Type B pancreatic cell (in vitro differentiated cells): Measurements from ENCODE around the gene CLK2. TPM values are rescaled to one million over a fixed set of nuclear protein-coding genes. Genes with fewer than 3 reads are reported as not detected.
A peak's percentile ranks its signal among the peaks of the same experiment; 100 is the strongest.

Experiments
- DNase-seq: peaks from one replicate; pipeline ENCODE4 v3.0.0; 2021; ENCODE audit warnings: mixed read lengths; ENCODE audit not compliant: unreplicated experiment; ENCODE audit errors: extremely low spot score
- H3K27ac Mint-ChIP-seq: 2 replicates; pipeline ENCODE4 v1.8.0; 2021; ENCODE audit warnings: mild to moderate bottlenecking, mixed read lengths
- H3K27me3 Mint-ChIP-seq: 2 replicates; pipeline ENCODE4 v1.8.0; 2021; ENCODE audit warnings: mixed read lengths
- H3K36me3 Mint-ChIP-seq: 2 replicates; pipeline ENCODE4 v1.8.0; 2021; ENCODE audit warnings: mixed read lengths
- H3K4me1 Mint-ChIP-seq: one replicate; pipeline ENCODE4 v1.8.0; 2021; ENCODE audit warnings: mixed read lengths; ENCODE audit not compliant: unreplicated experiment
- H3K4me3 Mint-ChIP-seq: 2 replicates; pipeline ENCODE4 v1.8.0; 2021; ENCODE audit warnings: mild to moderate bottlenecking, mixed read lengths
- H3K9me3 Mint-ChIP-seq: 2 replicates; pipeline ENCODE4 v1.8.0; 2021; ENCODE audit warnings: mixed read lengths
- CTCF ChIP-seq: fragments of 200-600 bp; sonication (generic); conservative IDR thresholded peaks from 2 replicates; pipeline ENCODE4 v1.5.0; 2021; ENCODE audit warnings: antibody characterized with exemption, mild to moderate bottlenecking
- total RNA-seq: library from RNA; stranded (reverse); gene quantifications from 2 replicates; pipeline ENCODE4 v1.2.1, GENCODE V29; 2021; ENCODE audit warnings: low replicate concordance

Gene CLK2
- total RNA-seq, 1 donor from 2014 or later, result 96.8 TPM

DNA sequence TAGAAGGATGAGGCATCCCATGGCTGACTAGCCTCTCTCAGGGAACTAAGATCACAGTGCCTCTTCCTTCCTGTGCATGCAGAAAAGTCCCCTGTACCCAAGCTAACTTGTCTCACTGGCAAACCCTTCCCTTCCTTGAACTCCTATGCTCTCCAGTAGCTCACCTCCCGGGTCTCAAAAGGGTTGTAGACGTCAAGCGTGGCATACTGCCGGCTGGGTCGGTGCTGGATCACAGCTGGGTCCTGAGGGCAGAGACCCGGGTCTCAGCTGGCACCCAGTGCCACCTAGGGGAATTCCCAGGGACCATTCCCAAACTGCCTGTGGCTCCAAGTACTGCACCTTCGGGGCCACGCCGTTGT, 11.8 kb downstream of the CLK2 start:
- no peak for DNase-seq
- Mint-ChIP-seq H3K4me1 (peaks cover 25% of the 10 kb centered on the region), H3K36me3 (peaks cover 38% of the 10 kb centered on the region), H3K9me3 (no peaks in the 10 kb centered on the region), H3K4me3 (peak overlapping the region; percentile 99), H3K27ac (peak overlapping the region; percentile 93), H3K27me3 (no peaks in the 10 kb centered on the region)
- peak; percentile 35 for TF ChIP-seq CTCF

GRCh38 chr1:155260276-155260675, 13.0 kb downstream of the CLK2 start:
- Mint-ChIP-seq H3K9me3 (no peaks in the 10 kb centered on the region), H3K36me3 (peaks cover 35% of the 10 kb centered on the region), H3K4me3 (peak overlapping the region; percentile 99), H3K27ac (no peak overlapping the region), H3K27me3 (no peaks in the 10 kb centered on the region), H3K4me1 (peaks cover 34% of the 10 kb centered on the region)
- no peak for TF ChIP-seq CTCF
- DNase-seq, result no peak

DNA sequence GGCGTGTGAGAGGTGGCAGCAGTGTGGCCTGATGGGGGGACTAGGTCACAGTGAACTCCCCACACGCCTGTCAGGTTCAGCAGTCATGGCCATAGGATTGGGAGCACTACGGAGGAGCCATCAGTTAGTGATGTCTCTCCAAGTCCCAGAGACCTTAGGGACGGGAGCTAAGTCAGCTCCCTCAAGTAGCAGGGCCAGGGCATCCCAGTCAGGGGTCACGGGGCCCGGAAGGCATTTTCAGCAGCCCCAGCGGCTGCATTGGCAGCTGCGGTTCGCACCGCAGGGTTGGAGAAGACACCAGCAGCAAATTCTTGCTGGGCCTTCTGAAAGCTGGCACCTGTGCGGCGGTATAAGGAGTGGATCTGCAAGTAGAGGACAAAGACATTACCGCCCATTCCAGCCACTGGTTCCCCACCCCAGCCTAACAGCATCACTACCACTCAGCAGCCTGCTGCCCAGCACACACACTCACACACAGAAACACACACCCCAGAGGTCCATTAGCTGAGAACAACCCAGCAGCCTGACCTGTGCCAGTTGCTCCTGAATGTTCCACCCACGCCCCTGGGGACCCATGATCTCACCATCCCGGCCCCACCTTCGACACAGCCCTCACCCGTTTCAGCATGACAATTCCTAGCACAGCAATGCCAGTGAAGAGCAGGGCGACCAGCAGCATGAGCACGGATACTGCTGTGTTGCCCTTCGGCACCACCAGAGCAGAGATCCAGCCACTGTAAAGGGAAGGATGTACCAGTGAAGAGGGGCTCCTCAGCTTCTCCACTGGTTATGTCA, 17.0 kb downstream of the CLK2 start:
- H3K4me3 Mint-ChIP-seq, result peak overlapping the region; percentile 91
- H3K4me1 Mint-ChIP-seq, result peaks cover 34% of the 10 kb centered on the region
- TF ChIP-seq CTCF, result no peak
- H3K9me3 Mint-ChIP-seq, result no peaks in the 10 kb centered on the region
- peak overlapping the region; percentile 87 for H3K27ac Mint-ChIP-seq
- DNase-seq, result no peak
- peaks cover 21% of the 10 kb centered on the region for H3K36me3 Mint-ChIP-seq
- no peaks in the 10 kb centered on the region for H3K27me3 Mint-ChIP-seq

DNA sequence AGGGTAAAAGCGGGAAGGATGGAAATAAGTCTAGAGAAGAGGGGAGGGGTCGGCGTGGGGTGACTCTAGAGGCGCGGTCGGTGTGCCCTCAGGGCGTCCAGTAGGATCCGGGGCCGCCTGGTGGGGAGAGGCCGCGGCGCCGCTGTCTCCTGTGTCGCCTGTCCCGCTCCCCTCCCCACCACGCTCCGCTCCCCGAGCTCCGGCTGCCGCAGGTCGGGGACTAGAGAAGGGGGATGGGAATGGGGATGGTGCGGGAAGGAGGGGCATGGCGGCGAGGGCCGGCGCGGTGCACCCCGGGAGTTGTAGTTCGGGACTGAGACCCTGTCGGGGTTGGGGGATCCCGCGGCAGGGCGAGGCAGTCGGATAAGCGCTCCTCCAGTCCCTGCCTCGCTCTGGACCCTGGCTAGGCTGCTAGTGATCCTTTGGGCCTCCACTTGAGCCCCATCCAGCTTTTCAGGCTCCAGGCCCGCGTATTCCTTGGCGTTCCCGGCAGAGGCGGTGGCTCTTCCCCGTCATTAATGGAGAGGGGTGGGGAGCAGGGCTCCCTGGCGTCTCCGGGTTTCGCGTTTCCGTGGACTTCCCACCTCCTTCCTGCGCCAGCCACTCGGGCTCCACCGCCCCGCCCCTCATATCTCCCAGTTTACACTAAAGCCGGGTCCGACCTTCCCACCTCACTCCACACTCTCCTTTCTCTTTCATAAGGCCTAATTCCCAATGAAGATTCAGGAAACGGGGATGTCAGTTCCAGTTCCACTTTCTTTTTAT, 17.9 kb downstream of the CLK2 start, which contains the start of gene ENTREP3:
ENTREP3 (minus strand) TSS at position 241 of the 765 bp plus-strand sequence. CDS start 606 bp downstream, outside the sequence.
- peak; percentile 61 for TF ChIP-seq CTCF
- peak; percentile 91 for DNase-seq
- Mint-ChIP-seq H3K4me3 (peak within 1 kb of the TSS; percentile 91), H3K9me3 (no peaks in the 10 kb centered on the region), H3K27me3 (no peaks in the 10 kb centered on the region), H3K4me1 (peaks cover 33% of the 10 kb centered on the region), H3K36me3 (peaks cover 15% of the 10 kb centered on the region), H3K27ac (peak within 1 kb of the TSS; percentile 87)

GRCh38 chr1:155254714-155255242, 18.5 kb downstream of the CLK2 start:
- peaks cover 33% of the 10 kb centered on the region for H3K4me1 Mint-ChIP-seq
- DNase-seq, result no peak
- H3K27ac Mint-ChIP-seq, result no peak overlapping the region
- peaks cover 12% of the 10 kb centered on the region for H3K36me3 Mint-ChIP-seq
- H3K4me3 Mint-ChIP-seq, result peak overlapping the region; percentile 91
- H3K27me3 Mint-ChIP-seq, result no peaks in the 10 kb centered on the region
- H3K9me3 Mint-ChIP-seq, result no peaks in the 10 kb centered on the region
- no peak for TF ChIP-seq CTCF
